HepG2 (cell line): ENCODE data around the gene GJD3. TPM values are rescaled to one million over a fixed set of nuclear protein-coding genes. Genes with fewer than 3 reads are reported as not detected.
A peak's percentile ranks its signal among the peaks of the same experiment; 100 is the strongest.

ENCODE experiments used
- AHR ChIP-seq: IDR thresholded peaks from 2 replicates; pipeline ENCODE4 v1.6.1; 2018; ENCODE audit warnings: missing genetic modification reagents, missing compliant biosample characterization
- ARNT2 ChIP-seq: sonication (generic); formaldehyde crosslinking; IDR thresholded peaks from 2 replicates; pipeline ENCODE4 v1.8.0; 2022; ENCODE audit warnings: mild to moderate bottlenecking, low read depth, missing genetic modification reagents, moderate library complexity
- ATF7-NPFF ChIP-seq: sonication (generic); formaldehyde crosslinking; IDR thresholded peaks from 2 replicates; pipeline ENCODE4 v1.8.1; 2023; ENCODE audit warnings: mild to moderate bottlenecking, low read depth, missing genetic modification reagents, moderate library complexity
- BCL6 ChIP-seq: IDR thresholded peaks from 2 replicates; pipeline ENCODE4 v1.6.1; 2016; ENCODE audit warnings: missing genetic modification reagents, missing compliant biosample characterization
- FOXC1 ChIP-seq: sonication (generic); formaldehyde crosslinking; IDR thresholded peaks from 2 replicates; pipeline ENCODE4 v1.8.0; 2022; ENCODE audit warnings: mild to moderate bottlenecking, missing genetic modification reagents, borderline replicate concordance
- HNF4A ChIP-seq: sonication (generic); formaldehyde crosslinking; IDR thresholded peaks from 2 replicates; pipeline ENCODE4 v1.4.0; 2020; ENCODE audit warnings: missing genetic modification reagents
- NR2F2 ChIP-seq: IDR thresholded peaks from 2 replicates; pipeline ENCODE4 v1.6.1; 2012; ENCODE audit warnings: low read depth, inconsistent platforms, borderline replicate concordance
- SRSF4 ChIP-seq: fragments of 200-400 bp; formaldehyde crosslinking; IDR thresholded peaks from one replicate; pipeline ENCODE4 v1.6.1; 2018; ENCODE audit warnings: mild to moderate bottlenecking, low read depth, low read length, moderate library complexity; ENCODE audit not compliant: poor library complexity, severe bottlenecking
- TCF7 ChIP-seq: sonication (generic); IDR thresholded peaks from 2 replicates; pipeline ENCODE4 v1.6.1; 2016; ENCODE audit warnings: antibody characterized with exemption, low read depth
- ZBTB42 ChIP-seq: sonication (generic); formaldehyde crosslinking; IDR thresholded peaks from 2 replicates; pipeline ENCODE4 v1.5.0; 2020; ENCODE audit warnings: mild to moderate bottlenecking, missing genetic modification reagents
- ZBTB7B ChIP-seq: sonication (generic); formaldehyde crosslinking; IDR thresholded peaks from 2 replicates; pipeline ENCODE4 v1.4.0; 2020; ENCODE audit warnings: missing genetic modification reagents
- ZNF331 ChIP-seq: sonication (generic); formaldehyde crosslinking; IDR thresholded peaks from 2 replicates; pipeline ENCODE4 v1.4.0; 2020; ENCODE audit warnings: missing genetic modification reagents
- ZNF570 ChIP-seq: sonication (generic); formaldehyde crosslinking; IDR thresholded peaks from 2 replicates; pipeline ENCODE4 v1.4.0; 2020; ENCODE audit warnings: mild to moderate bottlenecking, missing genetic modification reagents, borderline replicate concordance
- ZNF605 ChIP-seq: sonication (generic); formaldehyde crosslinking; IDR thresholded peaks from 2 replicates; pipeline ENCODE4 v1.8.0; 2022; ENCODE audit warnings: mild to moderate bottlenecking, missing genetic modification reagents
- polyA plus RNA-seq, 8 experiments: library from polyadenylated mRNA; depleted of rRNA in 3 of 8; stranded (reverse) in 7 of 8; unstranded in 1 of 8; fragments of >200 nt; fragmentation: Illumina TruSeq in 4 of 8; extraction: Trizol in 4 of 8; gene quantifications; 2 replicates each; pipeline versions ENCODE4 v1.2.1 to v1.2.3, GENCODE V29; 2011 to 2016; ENCODE audit warnings: low read depth in 4 of 8, missing spikeins in 1 of 8, mixed read lengths in 1 of 8; ENCODE audit not compliant: insufficient read depth in 1 of 8
- total RNA-seq, 5 experiments: library from RNA; depleted of rRNA; stranded (reverse); fragments of >200 nt; fragmentation: Illumina TruSeq; extraction: Trizol; gene quantifications; 2 replicates each; pipeline ENCODE4 v1.2.3, GENCODE V29; 2016; ENCODE audit warnings: low read depth in 1 of 5
- TF ChIP-seq, protein P1 (sequence below), 2 experiments: IDR thresholded peaks; 2 replicates each; pipeline ENCODE4 v1.6.1; 2011 to 2012; ENCODE audit warnings: low read length in 2 of 2, borderline replicate concordance in 1 of 2, low read depth in 1 of 2, mild to moderate bottlenecking in 1 of 2, moderate library complexity in 1 of 2
- TF ChIP-seq, protein P2 (sequence below): sonication (generic); formaldehyde crosslinking; conservative IDR thresholded peaks from 2 replicates; pipeline ENCODE4 v1.4.0; 2020; ENCODE audit warnings: mild to moderate bottlenecking, missing genetic modification reagents, moderate library complexity
- TF ChIP-seq, protein P3 (sequence below): sonication (generic); formaldehyde crosslinking; IDR thresholded peaks from 2 replicates; pipeline ENCODE4 v1.4.0; 2020; ENCODE audit warnings: missing genetic modification reagents
- TF ChIP-seq, protein P4 (sequence below): sonication (generic); formaldehyde crosslinking; IDR thresholded peaks from 2 replicates; pipeline ENCODE4 v1.4.0; 2020; ENCODE audit warnings: missing genetic modification reagents
- TF ChIP-seq, protein P5 (sequence below): sonication (generic); formaldehyde crosslinking; IDR thresholded peaks from 2 replicates; pipeline ENCODE4 v1.5.0; 2020; ENCODE audit warnings: missing genetic modification reagents

GJD3 gene
- total and polyA plus RNA-seq, 2 of the 13 experiments (the other 11 are each of a cell fraction or from before 2014, with no cell fraction given): not detected

DNA sequence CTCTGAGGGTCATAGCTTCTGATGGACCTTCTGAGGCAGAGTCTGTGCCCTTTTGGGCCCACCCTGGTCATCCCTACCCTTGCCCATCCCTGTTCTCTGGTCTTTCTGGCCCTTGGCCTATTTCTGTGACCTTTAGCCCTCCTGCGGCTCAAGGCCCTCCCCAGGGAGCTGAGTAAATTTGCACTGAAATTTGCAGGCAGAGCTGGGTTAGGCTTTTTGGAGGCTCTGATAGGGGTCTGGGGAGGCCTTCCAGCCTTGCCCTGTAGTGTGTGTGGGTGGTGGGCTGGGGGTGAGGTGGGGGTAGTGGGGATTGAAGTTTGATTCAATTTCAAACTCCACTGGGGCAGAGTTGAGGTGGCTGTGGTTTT, 37.7 kb downstream of the GJD3 start (continued):
- TF ChIP-seq, protein P1, sequence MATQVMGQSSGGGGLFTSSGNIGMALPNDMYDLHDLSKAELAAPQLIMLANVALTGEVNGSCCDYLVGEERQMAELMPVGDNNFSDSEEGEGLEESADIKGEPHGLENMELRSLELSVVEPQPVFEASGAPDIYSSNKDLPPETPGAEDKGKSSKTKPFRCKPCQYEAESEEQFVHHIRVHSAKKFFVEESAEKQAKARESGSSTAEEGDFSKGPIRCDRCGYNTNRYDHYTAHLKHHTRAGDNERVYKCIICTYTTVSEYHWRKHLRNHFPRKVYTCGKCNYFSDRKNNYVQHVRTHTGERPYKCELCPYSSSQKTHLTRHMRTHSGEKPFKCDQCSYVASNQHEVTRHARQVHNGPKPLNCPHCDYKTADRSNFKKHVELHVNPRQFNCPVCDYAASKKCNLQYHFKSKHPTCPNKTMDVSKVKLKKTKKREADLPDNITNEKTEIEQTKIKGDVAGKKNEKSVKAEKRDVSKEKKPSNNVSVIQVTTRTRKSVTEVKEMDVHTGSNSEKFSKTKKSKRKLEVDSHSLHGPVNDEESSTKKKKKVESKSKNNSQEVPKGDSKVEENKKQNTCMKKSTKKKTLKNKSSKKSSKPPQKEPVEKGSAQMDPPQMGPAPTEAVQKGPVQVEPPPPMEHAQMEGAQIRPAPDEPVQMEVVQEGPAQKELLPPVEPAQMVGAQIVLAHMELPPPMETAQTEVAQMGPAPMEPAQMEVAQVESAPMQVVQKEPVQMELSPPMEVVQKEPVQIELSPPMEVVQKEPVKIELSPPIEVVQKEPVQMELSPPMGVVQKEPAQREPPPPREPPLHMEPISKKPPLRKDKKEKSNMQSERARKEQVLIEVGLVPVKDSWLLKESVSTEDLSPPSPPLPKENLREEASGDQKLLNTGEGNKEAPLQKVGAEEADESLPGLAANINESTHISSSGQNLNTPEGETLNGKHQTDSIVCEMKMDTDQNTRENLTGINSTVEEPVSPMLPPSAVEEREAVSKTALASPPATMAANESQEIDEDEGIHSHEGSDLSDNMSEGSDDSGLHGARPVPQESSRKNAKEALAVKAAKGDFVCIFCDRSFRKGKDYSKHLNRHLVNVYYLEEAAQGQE (IDR thresholded peaks at IDR 0.05; ENCODE audit: borderline replicate concordance in 1 of 2, low read depth in 1 of 2, low read length in 2 of 2): no peak
- no peak for TF ChIP-seq ZNF605 (CRISPR knock-in tag)
- TF ChIP-seq TCF7: no peak
- peak; percentile 92 for TF ChIP-seq NR2F2
- no peak for TF ChIP-seq SRSF4
- TF ChIP-seq FOXC1 (CRISPR knock-in tag): peak; percentile 6; the same call in 1 of the 2 replicates
- TF ChIP-seq ZNF331 (CRISPR knock-in tag): peak; percentile 42; the same call in 1 of the 2 replicates
- TF ChIP-seq, protein P2, sequence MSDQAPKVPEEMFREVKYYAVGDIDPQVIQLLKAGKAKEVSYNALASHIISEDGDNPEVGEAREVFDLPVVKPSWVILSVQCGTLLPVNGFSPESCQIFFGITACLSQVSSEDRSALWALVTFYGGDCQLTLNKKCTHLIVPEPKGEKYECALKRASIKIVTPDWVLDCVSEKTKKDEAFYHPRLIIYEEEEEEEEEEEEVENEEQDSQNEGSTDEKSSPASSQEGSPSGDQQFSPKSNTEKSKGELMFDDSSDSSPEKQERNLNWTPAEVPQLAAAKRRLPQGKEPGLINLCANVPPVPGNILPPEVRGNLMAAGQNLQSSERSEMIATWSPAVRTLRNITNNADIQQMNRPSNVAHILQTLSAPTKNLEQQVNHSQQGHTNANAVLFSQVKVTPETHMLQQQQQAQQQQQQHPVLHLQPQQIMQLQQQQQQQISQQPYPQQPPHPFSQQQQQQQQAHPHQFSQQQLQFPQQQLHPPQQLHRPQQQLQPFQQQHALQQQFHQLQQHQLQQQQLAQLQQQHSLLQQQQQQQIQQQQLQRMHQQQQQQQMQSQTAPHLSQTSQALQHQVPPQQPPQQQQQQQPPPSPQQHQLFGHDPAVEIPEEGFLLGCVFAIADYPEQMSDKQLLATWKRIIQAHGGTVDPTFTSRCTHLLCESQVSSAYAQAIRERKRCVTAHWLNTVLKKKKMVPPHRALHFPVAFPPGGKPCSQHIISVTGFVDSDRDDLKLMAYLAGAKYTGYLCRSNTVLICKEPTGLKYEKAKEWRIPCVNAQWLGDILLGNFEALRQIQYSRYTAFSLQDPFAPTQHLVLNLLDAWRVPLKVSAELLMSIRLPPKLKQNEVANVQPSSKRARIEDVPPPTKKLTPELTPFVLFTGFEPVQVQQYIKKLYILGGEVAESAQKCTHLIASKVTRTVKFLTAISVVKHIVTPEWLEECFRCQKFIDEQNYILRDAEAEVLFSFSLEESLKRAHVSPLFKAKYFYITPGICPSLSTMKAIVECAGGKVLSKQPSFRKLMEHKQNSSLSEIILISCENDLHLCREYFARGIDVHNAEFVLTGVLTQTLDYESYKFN (CRISPR knock-in tag): peak; percentile 75
- no peak for TF ChIP-seq ZNF570
- TF ChIP-seq BCL6 (CRISPR knock-in tag): peak; percentile 53; the same call in 1 of the 2 replicates
- TF ChIP-seq ARNT2 (CRISPR knock-in tag): no peak
- TF ChIP-seq ATF7-NPFF (CRISPR knock-in tag): no peak
- TF ChIP-seq ZBTB42 (CRISPR knock-in tag): no peak
- TF ChIP-seq AHR (CRISPR knock-in tag): no peak
- TF ChIP-seq, protein P3, sequence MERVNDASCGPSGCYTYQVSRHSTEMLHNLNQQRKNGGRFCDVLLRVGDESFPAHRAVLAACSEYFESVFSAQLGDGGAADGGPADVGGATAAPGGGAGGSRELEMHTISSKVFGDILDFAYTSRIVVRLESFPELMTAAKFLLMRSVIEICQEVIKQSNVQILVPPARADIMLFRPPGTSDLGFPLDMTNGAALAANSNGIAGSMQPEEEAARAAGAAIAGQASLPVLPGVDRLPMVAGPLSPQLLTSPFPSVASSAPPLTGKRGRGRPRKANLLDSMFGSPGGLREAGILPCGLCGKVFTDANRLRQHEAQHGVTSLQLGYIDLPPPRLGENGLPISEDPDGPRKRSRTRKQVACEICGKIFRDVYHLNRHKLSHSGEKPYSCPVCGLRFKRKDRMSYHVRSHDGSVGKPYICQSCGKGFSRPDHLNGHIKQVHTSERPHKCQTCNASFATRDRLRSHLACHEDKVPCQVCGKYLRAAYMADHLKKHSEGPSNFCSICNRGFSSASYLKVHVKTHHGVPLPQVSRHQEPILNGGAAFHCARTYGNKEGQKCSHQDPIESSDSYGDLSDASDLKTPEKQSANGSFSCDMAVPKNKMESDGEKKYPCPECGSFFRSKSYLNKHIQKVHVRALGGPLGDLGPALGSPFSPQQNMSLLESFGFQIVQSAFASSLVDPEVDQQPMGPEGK (CRISPR knock-in tag): peak; percentile 82
- TF ChIP-seq, protein P4, sequence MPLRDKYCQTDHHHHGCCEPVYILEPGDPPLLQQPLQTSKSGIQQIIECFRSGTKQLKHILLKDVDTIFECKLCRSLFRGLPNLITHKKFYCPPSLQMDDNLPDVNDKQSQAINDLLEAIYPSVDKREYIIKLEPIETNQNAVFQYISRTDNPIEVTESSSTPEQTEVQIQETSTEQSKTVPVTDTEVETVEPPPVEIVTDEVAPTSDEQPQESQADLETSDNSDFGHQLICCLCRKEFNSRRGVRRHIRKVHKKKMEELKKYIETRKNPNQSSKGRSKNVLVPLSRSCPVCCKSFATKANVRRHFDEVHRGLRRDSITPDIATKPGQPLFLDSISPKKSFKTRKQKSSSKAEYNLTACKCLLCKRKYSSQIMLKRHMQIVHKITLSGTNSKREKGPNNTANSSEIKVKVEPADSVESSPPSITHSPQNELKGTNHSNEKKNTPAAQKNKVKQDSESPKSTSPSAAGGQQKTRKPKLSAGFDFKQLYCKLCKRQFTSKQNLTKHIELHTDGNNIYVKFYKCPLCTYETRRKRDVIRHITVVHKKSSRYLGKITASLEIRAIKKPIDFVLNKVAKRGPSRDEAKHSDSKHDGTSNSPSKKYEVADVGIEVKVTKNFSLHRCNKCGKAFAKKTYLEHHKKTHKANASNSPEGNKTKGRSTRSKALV (CRISPR knock-in tag): no peak
- TF ChIP-seq, protein P5, sequence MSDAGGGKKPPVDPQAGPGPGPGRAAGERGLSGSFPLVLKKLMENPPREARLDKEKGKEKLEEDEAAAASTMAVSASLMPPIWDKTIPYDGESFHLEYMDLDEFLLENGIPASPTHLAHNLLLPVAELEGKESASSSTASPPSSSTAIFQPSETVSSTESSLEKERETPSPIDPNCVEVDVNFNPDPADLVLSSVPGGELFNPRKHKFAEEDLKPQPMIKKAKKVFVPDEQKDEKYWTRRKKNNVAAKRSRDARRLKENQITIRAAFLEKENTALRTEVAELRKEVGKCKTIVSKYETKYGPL (CRISPR knock-in tag): no peak
- TF ChIP-seq HNF4A (CRISPR knock-in tag): peak; percentile 72
- peak; percentile 67 for TF ChIP-seq ZBTB7B (CRISPR knock-in tag)
